Smooth muscle cell (in vitro differentiated cells): Measurements from ENCODE around the gene ZNF692. TPM values are rescaled to one million over a fixed set of nuclear protein-coding genes. Genes with fewer than 3 reads are reported as not detected.

Experiments used
- DNase-seq: peaks from one replicate; lab custom pipeline; 2025; ENCODE audit not compliant: unreplicated experiment; lab: John Stamatoyannopoulos, UW
- H2AFZ ChIP-seq: fragments of 200-600 bp; sonication (generic); 2 replicates; pipeline ENCODE4 v1.6.0; 2016; ENCODE audit warnings: antibody characterized with exemption, low read depth, mild to moderate bottlenecking
- H3F3A ChIP-seq: fragments of 200-600 bp; sonication (generic); 2 replicates; pipeline ENCODE4 v1.6.0; 2017; ENCODE audit warnings: antibody characterized with exemption, low read depth
- H3K27ac ChIP-seq: fragments of 200-600 bp; sonication (generic); 2 replicates; pipeline ENCODE4 v1.5.1; 2016; ENCODE audit warnings: low read depth, mild to moderate bottlenecking
- H3K27me3 ChIP-seq: fragments of 200-600 bp; sonication (generic); 2 replicates; pipeline ENCODE4 v1.6.1; 2016; ENCODE audit warnings: low read depth, mild to moderate bottlenecking
- H3K36me3 ChIP-seq: fragments of 200-600 bp; sonication (generic); 2 replicates; pipeline ENCODE4 v1.5.1; 2016; ENCODE audit warnings: low read depth
- H3K4me1 ChIP-seq: fragments of 200-600 bp; sonication (generic); 2 replicates; pipeline ENCODE4 v1.5.1; 2016; ENCODE audit warnings: low read depth
- H3K4me2 ChIP-seq: fragments of 200-600 bp; sonication (generic); 2 replicates; pipeline ENCODE4 v1.6.0; 2016; ENCODE audit warnings: mild to moderate bottlenecking
- H3K4me3 ChIP-seq: fragments of 200-600 bp; sonication (generic); 2 replicates; pipeline ENCODE4 v1.5.1; 2016; ENCODE audit warnings: mild to moderate bottlenecking
- H3K79me2 ChIP-seq: fragments of 200-600 bp; sonication (generic); 2 replicates; pipeline ENCODE4 v1.6.0; 2016; ENCODE audit warnings: low read depth, mild to moderate bottlenecking
- H3K9ac ChIP-seq: fragments of 200-600 bp; sonication (generic); 2 replicates; pipeline ENCODE4 v1.6.0; 2016; ENCODE audit warnings: low read depth
- H3K9me3 ChIP-seq: fragments of 200-600 bp; sonication (generic); replicated peaks from 2 replicates; pipeline ENCODE4 v1.5.1; 2016; ENCODE audit warnings: low read depth
- H4K20me1 ChIP-seq: fragments of 200-600 bp; sonication (generic); 2 replicates; pipeline ENCODE4 v1.6.0; 2016; ENCODE audit warnings: low read depth
- WGBS: methylation state at CpG from one replicate; pipeline ENCODE4 v1.1.7; 2016; ENCODE audit warnings: low lambda C conversion rate; 5-methylcytosine and 5-hydroxymethylcytosine counted together
- polyA plus RNA-seq: library from polyadenylated mRNA; unstranded; fragments of >200 nt; fragmentation: Nextera tagmentation; extraction: Ambion mirVana; gene quantifications from 2 replicates; pipeline ENCODE4 v1.2.1, GENCODE V29; 2016
- total RNA-seq: library from RNA; depleted of rRNA; stranded (reverse); fragments of >200 nt; gene quantifications from 2 replicates; pipeline ENCODE4 v1.2.3, GENCODE V29; 2014
- TF ChIP-seq, protein P1 (sequence below): fragments of 200-600 bp; sonication (generic); IDR thresholded peaks from 2 replicates; pipeline ENCODE4 v1.5.1; 2017; ENCODE audit warnings: borderline replicate concordance, mild to moderate bottlenecking, antibody characterized with exemption; ENCODE audit not compliant: insufficient read depth, poor library complexity, severe bottlenecking

Gene ZNF692
- total and polyA plus RNA-seq, 2 experiments from 2014 or later = 24.8 to 25.9 TPM

DNA sequence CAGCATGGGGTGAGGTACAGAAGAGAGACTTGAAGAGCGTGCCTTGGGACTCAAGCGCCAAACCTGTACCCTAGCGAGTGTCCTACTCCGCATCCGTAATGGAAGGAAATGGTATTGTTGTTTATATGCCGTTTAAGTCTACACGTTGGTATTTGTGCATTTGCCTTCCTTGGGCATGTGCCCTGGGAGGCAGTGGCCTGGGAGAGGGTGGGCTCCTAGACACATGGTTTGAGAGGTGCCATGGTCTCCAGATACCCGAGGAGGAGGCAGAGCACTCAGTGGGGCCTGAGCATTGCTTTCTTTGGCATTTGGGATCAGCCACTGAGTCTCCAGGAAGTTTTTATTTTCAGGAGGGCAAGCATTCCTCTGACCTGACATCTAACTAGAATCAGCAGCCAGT is 14.4 kb downstream of the ZNF692 start:
- WGBS = 97% methylated on average over 8 of the region's 8 CpGs
- no peak overlapping the region for H3K27ac ChIP-seq
- TF ChIP-seq, protein P1, sequence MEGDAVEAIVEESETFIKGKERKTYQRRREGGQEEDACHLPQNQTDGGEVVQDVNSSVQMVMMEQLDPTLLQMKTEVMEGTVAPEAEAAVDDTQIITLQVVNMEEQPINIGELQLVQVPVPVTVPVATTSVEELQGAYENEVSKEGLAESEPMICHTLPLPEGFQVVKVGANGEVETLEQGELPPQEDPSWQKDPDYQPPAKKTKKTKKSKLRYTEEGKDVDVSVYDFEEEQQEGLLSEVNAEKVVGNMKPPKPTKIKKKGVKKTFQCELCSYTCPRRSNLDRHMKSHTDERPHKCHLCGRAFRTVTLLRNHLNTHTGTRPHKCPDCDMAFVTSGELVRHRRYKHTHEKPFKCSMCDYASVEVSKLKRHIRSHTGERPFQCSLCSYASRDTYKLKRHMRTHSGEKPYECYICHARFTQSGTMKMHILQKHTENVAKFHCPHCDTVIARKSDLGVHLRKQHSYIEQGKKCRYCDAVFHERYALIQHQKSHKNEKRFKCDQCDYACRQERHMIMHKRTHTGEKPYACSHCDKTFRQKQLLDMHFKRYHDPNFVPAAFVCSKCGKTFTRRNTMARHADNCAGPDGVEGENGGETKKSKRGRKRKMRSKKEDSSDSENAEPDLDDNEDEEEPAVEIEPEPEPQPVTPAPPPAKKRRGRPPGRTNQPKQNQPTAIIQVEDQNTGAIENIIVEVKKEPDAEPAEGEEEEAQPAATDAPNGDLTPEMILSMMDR = no peak

DNA sequence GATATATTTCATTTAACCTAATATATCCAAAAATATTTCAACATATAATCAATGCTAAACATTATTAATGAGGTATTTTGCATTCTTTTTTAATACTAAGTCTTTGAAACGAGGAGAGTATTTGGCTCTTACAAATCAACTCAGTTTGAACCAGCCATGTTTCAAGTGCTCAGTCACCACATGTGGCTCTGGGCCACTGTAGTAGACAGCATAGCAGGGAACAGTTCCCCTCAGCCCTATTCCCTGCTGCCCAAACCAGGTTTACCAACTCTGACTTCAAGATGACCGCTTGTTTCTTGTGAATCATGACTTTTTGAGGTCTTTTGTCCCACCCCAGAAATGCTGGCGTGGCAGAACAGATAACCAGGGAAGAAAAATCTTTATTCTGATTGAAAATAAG is 15.2 kb downstream of the ZNF692 start:
- Histone ChIP-seq H2AFZ (no peak overlapping the region), H3K9me3 (no peaks in the 10 kb centered on the region), H3F3A (peaks cover 5% of the 10 kb centered on the region), H4K20me1 (peaks cover 49% of the 10 kb centered on the region), H3K4me3 (no peak overlapping the region), H3K27me3 (no peaks in the 10 kb centered on the region), H3K27ac (peak overlapping the region; percentile 80), H3K36me3 (no peaks in the 10 kb centered on the region), H3K9ac (no peak overlapping the region), H3K79me2 (peaks cover 52% of the 10 kb centered on the region), H3K4me2 (no peak overlapping the region), H3K4me1 (peaks cover 6% of the 10 kb centered on the region)
- no peak for DNase-seq
- 96% methylated on average over 3 of the region's 3 CpGs for WGBS
- TF ChIP-seq, protein P1 = no peak

More for the DNA sequence above, 14.4 kb downstream of the ZNF692 start:
- H3F3A ChIP-seq = no peaks in the 10 kb centered on the region
- H3K4me2 ChIP-seq = no peak overlapping the region
- H4K20me1 ChIP-seq = peaks cover 45% of the 10 kb centered on the region
- H3K36me3 ChIP-seq = no peaks in the 10 kb centered on the region
- no peaks in the 10 kb centered on the region for H3K9me3 ChIP-seq
- H3K27me3 ChIP-seq = no peaks in the 10 kb centered on the region
- H3K79me2 ChIP-seq = peaks cover 47% of the 10 kb centered on the region
- no peak overlapping the region for H3K4me3 ChIP-seq
- DNase-seq = no peak
- H2AFZ ChIP-seq = no peak overlapping the region
- peaks cover under 1% of the 10 kb centered on the region for H3K4me1 ChIP-seq
- no peak overlapping the region for H3K9ac ChIP-seq

DNA sequence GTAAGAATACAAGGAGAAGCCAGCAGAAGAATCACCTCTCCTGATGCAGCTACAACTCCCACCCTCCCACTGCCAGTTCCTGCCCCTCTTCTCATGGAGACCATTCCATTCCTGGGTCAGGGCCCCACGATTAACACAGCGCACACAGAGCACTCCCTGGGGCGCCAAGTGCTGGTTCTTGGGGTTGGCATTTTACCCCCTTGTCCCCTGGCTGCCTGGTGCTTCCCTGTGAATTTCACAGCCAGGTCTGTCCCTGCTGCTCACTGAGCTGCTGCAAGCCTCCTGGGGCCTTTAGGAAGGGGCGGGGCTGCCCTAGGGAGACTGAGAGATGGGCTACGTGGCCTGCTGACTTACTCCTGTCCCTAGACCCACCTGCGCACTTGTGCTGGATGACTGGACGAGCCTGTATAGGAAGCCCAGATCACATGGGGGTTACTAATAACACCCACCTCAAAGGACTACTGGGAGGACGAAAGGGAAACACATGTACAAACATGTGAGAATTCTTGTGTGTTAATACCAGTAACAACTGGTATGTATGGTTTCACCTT is 16.0 kb downstream of the ZNF692 start:
- Histone ChIP-seq H3K4me1 (peaks cover 6% of the 10 kb centered on the region), H3K36me3 (no peaks in the 10 kb centered on the region), H3K9ac (peak overlapping the region; percentile 28), H3K79me2 (peaks cover 52% of the 10 kb centered on the region), H3F3A (peaks cover 5% of the 10 kb centered on the region), H2AFZ (no peak overlapping the region), H3K9me3 (no peaks in the 10 kb centered on the region), H3K27ac (peak overlapping the region; percentile 80), H4K20me1 (peaks cover 49% of the 10 kb centered on the region), H3K4me2 (no peak overlapping the region), H3K27me3 (no peaks in the 10 kb centered on the region), H3K4me3 (no peak overlapping the region)
- TF ChIP-seq, protein P1 = no peak
- no peak for DNase-seq
- WGBS = 86% methylated on average over 8 of the region's 8 CpGs
